DOHH2 (cell line): ENCODE measurements around the gene ADAM10.

Experiments
- H3F3A ChIP-seq: fragments of 200-600 bp; sonication (generic), shearing (Covaris generic); 2 replicates; pipeline ENCODE4 v1.6.0; 2016; ENCODE audit warnings: antibody characterized with exemption, mild to moderate bottlenecking; ENCODE audit not compliant: control insufficient read depth, insufficient read depth
- H3K27ac ChIP-seq: fragments of 200-600 bp; sonication (generic); 2 replicates; pipeline ENCODE4 v1.5.1; 2014; ENCODE audit warnings: low read depth, mild to moderate bottlenecking, low read length, moderate library complexity
- H3K27me3 ChIP-seq: fragments of 200-600 bp; sonication (generic); 2 replicates; pipeline ENCODE4 v1.6.1; 2014; ENCODE audit warnings: mild to moderate bottlenecking, low read length, mixed read lengths; ENCODE audit not compliant: control insufficient read depth
- H3K36me3 ChIP-seq: fragments of 200-600 bp; sonication (generic); 2 replicates; pipeline ENCODE4 v1.6.1; 2014; ENCODE audit warnings: mild to moderate bottlenecking, low read length, moderate library complexity, mixed read lengths; ENCODE audit not compliant: control insufficient read depth
- H3K4me1 ChIP-seq: fragments of 200-600 bp; sonication (generic); 2 replicates; pipeline ENCODE4 v1.6.1; 2014; ENCODE audit warnings: mild to moderate bottlenecking, low read length, mixed read lengths; ENCODE audit not compliant: control insufficient read depth
- H3K4me2 ChIP-seq: fragments of 200-600 bp; sonication (generic); 2 replicates; pipeline ENCODE4 v1.6.0; 2014; ENCODE audit warnings: mild to moderate bottlenecking, low read length, moderate library complexity
- H3K4me3 ChIP-seq: fragments of 200-600 bp; sonication (generic); 2 replicates; pipeline ENCODE4 v1.5.1; 2014; ENCODE audit warnings: mild to moderate bottlenecking, low read length, mixed read lengths
- H3K79me2 ChIP-seq: fragments of 200-600 bp; sonication (generic); 2 replicates; pipeline ENCODE4 v1.6.1; 2014; ENCODE audit warnings: mild to moderate bottlenecking, low read length, mixed read lengths; ENCODE audit not compliant: control insufficient read depth
- H3K9me2 ChIP-seq: fragments of 200-600 bp; sonication (generic); replicated peaks from 2 replicates; pipeline ENCODE4 v1.6.1; 2014; ENCODE audit warnings: mild to moderate bottlenecking, low read length, mixed read lengths; ENCODE audit not compliant: control insufficient read depth
- H3K9me3 ChIP-seq: fragments of 200-600 bp; sonication (generic); 2 replicates; pipeline ENCODE4 v1.6.1; 2014; ENCODE audit warnings: antibody characterized with exemption, low read length, mixed read lengths; ENCODE audit not compliant: control insufficient read depth, insufficient read depth
- H4K20me1 ChIP-seq: fragments of 200-600 bp; sonication (generic); 2 replicates; pipeline ENCODE4 v1.6.0; 2014; ENCODE audit warnings: low read depth, mild to moderate bottlenecking, antibody characterized with exemption, low read length, moderate library complexity; ENCODE audit not compliant: control insufficient read depth, insufficient read depth
- CTCF ChIP-seq: fragments of 200-600 bp; sonication (generic); IDR thresholded peaks from one replicate; pipeline ENCODE4 v1.5.1; 2014; ENCODE audit warnings: antibody characterized with exemption, mild to moderate bottlenecking, low read depth, low read length; ENCODE audit not compliant: poor library complexity, severe bottlenecking
- EZH2phosphoT487 ChIP-seq: fragments of 200-600 bp; sonication (generic); IDR thresholded peaks from 2 replicates; pipeline ENCODE4 v1.6.1; 2017; ENCODE audit warnings: borderline replicate concordance, mild to moderate bottlenecking, antibody characterized with exemption, low read length, moderate library complexity, mixed read lengths

Gene ADAM10

GRCh38 chr15:58639002-58639756 is 110.3 kb downstream of the ADAM10 start:
- H3K27ac ChIP-seq: no peak overlapping the region
- H3F3A ChIP-seq: no peaks in the 10 kb centered on the region
- peaks cover 22% of the 10 kb centered on the region for H3K36me3 ChIP-seq
- no peak overlapping the region for H3K4me2 ChIP-seq
- H3K4me1 ChIP-seq: no peaks in the 10 kb centered on the region
- no peaks in the 10 kb centered on the region for H3K9me2 ChIP-seq
- no peak overlapping the region for H3K4me3 ChIP-seq
- H3K27me3 ChIP-seq: no peaks in the 10 kb centered on the region
- no peaks in the 10 kb centered on the region for H3K9me3 ChIP-seq
- no peaks in the 10 kb centered on the region for H3K79me2 ChIP-seq
- TF ChIP-seq EZH2phosphoT487: no peak
- TF ChIP-seq CTCF: no peak
- no peaks in the 10 kb centered on the region for H4K20me1 ChIP-seq

GRCh38 chr15:58632789-58633188 is 116.7 kb downstream of the ADAM10 start:
- Histone ChIP-seq H3K4me2 (no peak overlapping the region), H3K4me3 (no peak overlapping the region), H3K9me2 (no peaks in the 10 kb centered on the region), H3F3A (no peaks in the 10 kb centered on the region), H4K20me1 (no peaks in the 10 kb centered on the region), H3K9me3 (no peaks in the 10 kb centered on the region), H3K36me3 (peaks cover 4% of the 10 kb centered on the region), H3K27me3 (no peaks in the 10 kb centered on the region), H3K4me1 (peaks cover 5% of the 10 kb centered on the region), H3K79me2 (no peaks in the 10 kb centered on the region), H3K27ac (no peak overlapping the region)
- TF ChIP-seq EZH2phosphoT487: no peak
- no peak for TF ChIP-seq CTCF

- no peaks in the 10 kb centered on the region for H3F3A ChIP-seq
- H3K27me3 ChIP-seq: no peaks in the 10 kb centered on the region
- H4K20me1 ChIP-seq: no peaks in the 10 kb centered on the region
- H3K79me2 ChIP-seq: no peaks in the 10 kb centered on the region
- no peaks in the 10 kb centered on the region for H3K9me3 ChIP-seq
- no peak overlapping the region for H3K27ac ChIP-seq
- peaks cover 17% of the 10 kb centered on the region for H3K36me3 ChIP-seq
- no peak overlapping the region for H3K4me2 ChIP-seq
- no peak overlapping the region for H3K4me3 ChIP-seq
- peaks cover 5% of the 10 kb centered on the region for H3K4me1 ChIP-seq
- TF ChIP-seq CTCF: no peak
- no peak for TF ChIP-seq EZH2phosphoT487
- H3K9me2 ChIP-seq: no peaks in the 10 kb centered on the region
Observed at GRCh38 chr15:58631319-58631718, 118.2 kb downstream of the ADAM10 start.
